HCT116 (cell line): ENCODE results near the gene FBXL7. TPM values are rescaled to one million over a fixed set of nuclear protein-coding genes. Genes with fewer than 3 reads are reported as not detected.

Source experiments
- ATAC-seq: fragments of 200-7000 bp; cut with Tn5 transposase; 2 replicates; pipeline ENCODE4 v1.9.1; 2020; ENCODE audit warnings: mild to moderate bottlenecking, moderate library complexity
- BruUV-seq: library from RNA; stranded (reverse); fragments of 400-500 nt; replicated peaks from 2 replicates; lab custom pipeline; 2021; lab: Mats Ljungman, UMichigan
- CTCF ChIA-PET: fragments of 300-600 bp; sonication (Branson Sonifier 250); formaldehyde crosslinking; loops from one replicate; lab custom pipeline; 2021; ENCODE audit warnings: antibody characterized with exemption; lab: Charles Lee
- POLR2A ChIA-PET: fragments of 300-600, 350-600 bp; sonication (Branson Sonifier 250); formaldehyde crosslinking; loops from one replicate; lab custom pipeline; 2021; ENCODE audit warnings: antibody characterized with exemption; lab: Charles Lee
- RAD21 ChIA-PET, 2 experiments: fragments of 300-600 bp; sonication (Branson Sonifier 250); formaldehyde crosslinking; loops; one replicate each; lab custom pipeline; 2023; ENCODE audit warnings: low total read pairs in 2 of 2; ENCODE audit not compliant: uncharacterized antibody in 2 of 2, unreplicated experiment in 2 of 2, low non-redundant PET in 1 of 2; lab: Charles Lee
- DNase-seq: peaks from one replicate; pipeline ENCODE4 v3.0.0-alpha.2; 2010; ENCODE audit warnings: low read depth, low spot score
- H2AFZ ChIP-seq: fragments of 200-600 bp; shearing (Covaris generic), sonication (generic); 2 replicates; pipeline ENCODE4 v1.6.1; 2017; ENCODE audit warnings: low read depth, mixed run types, mixed read lengths, antibody characterized with exemption, low read length; ENCODE audit not compliant: poor library complexity, severe bottlenecking
- H3K27ac ChIP-seq: 2 replicates; pipeline ENCODE4 v1.5.1; 2012; ENCODE audit warnings: low read depth, low read length
- H3K27me3 ChIP-seq: fragments of 200-600 bp; sonication (generic); 2 replicates; pipeline ENCODE4 v1.6.1; 2016; ENCODE audit warnings: mixed run types, low read length, mixed read lengths; ENCODE audit not compliant: insufficient read depth
- H3K36me3 ChIP-seq, 2 experiments: fragments of 200-500 bp in 1 of 2; fragments of 200-600 bp in 1 of 2; sonication (Bioruptor generic) in 1 of 2; sonication (generic) in 1 of 2; 2 replicates each; pipeline versions ENCODE4 v1.5.1 to v1.6.1; 2014 to 2016; ENCODE audit warnings: low read length in 2 of 2, inconsistent platforms in 1 of 2, mixed read lengths in 1 of 2, mixed run types in 1 of 2; ENCODE audit not compliant: insufficient read depth in 2 of 2, control insufficient read depth in 1 of 2
- H3K4me1 ChIP-seq, 2 experiments: fragments of 200-600 bp in 1 of 2; sonication (generic) in 1 of 2; 2 replicates each; pipeline versions ENCODE4 v1.5.1 to v1.6.1; 2012 to 2017; ENCODE audit warnings: low read length in 2 of 2, inconsistent platforms in 1 of 2, mild to moderate bottlenecking in 1 of 2, mixed read lengths in 1 of 2, mixed run types in 1 of 2, moderate library complexity in 1 of 2; ENCODE audit not compliant: insufficient read depth in 2 of 2, control insufficient read depth in 1 of 2
- H3K4me2 ChIP-seq: fragments of 200-600 bp; sonication (generic); 2 replicates; pipeline ENCODE4 v1.6.1; 2017; ENCODE audit warnings: mixed run types, low read length, mixed read lengths
- H3K4me3 ChIP-seq, 2 experiments: fragments of 200-600 bp in 1 of 2; sonication (generic) in 1 of 2; replicated peaks in 1 of 2; 2 replicates each; pipeline ENCODE4 v1.5.1; 2011 to 2016; ENCODE audit warnings: low read length in 2 of 2, control low read depth in 1 of 2, low read depth in 1 of 2, mild to moderate bottlenecking in 1 of 2, mixed read lengths in 1 of 2, mixed run types in 1 of 2
- H3K79me2 ChIP-seq: fragments of 200-600 bp; sonication (generic); 2 replicates; pipeline ENCODE4 v1.6.1; 2017; ENCODE audit warnings: mild to moderate bottlenecking, mixed run types, low read length, moderate library complexity, mixed read lengths; ENCODE audit not compliant: insufficient read depth
- H3K9ac ChIP-seq: fragments of 200-600 bp; sonication (generic); 2 replicates; pipeline ENCODE4 v1.6.1; 2016; ENCODE audit warnings: low read length, mixed read lengths
- H3K9me2 ChIP-seq: fragments of 200-600 bp; sonication (generic), shearing (Covaris generic); 2 replicates; pipeline ENCODE4 v1.6.1; 2017; ENCODE audit warnings: mixed run types, mild to moderate bottlenecking, moderate library complexity; ENCODE audit not compliant: insufficient read depth
- H3K9me3 ChIP-seq, 2 experiments: fragments of 200-500 bp in 1 of 2; fragments of 200-600 bp in 1 of 2; sonication (Bioruptor generic) in 1 of 2; sonication (generic) in 1 of 2; 2 replicates each; pipeline ENCODE4 v1.6.1; 2014 to 2017; ENCODE audit warnings: low read length in 2 of 2, mixed read lengths in 2 of 2, inconsistent platforms in 1 of 2, low read depth in 1 of 2, mild to moderate bottlenecking in 1 of 2, mixed run types in 1 of 2, moderate library complexity in 1 of 2; ENCODE audit not compliant: control insufficient read depth in 1 of 2, insufficient read depth in 1 of 2
- H4K20me1 ChIP-seq: fragments of 200-600 bp; sonication (generic), shearing (Covaris generic); 2 replicates; pipeline ENCODE4 v1.6.1; 2017; ENCODE audit warnings: mixed run types, mild to moderate bottlenecking, moderate library complexity; ENCODE audit not compliant: insufficient read depth
- ATF3 ChIP-seq: IDR thresholded peaks from 2 replicates; pipeline ENCODE4 v1.6.1; 2012
- EGR1 ChIP-seq: IDR thresholded peaks from 2 replicates; pipeline ENCODE4 v1.6.1; 2012; ENCODE audit warnings: low read depth
- ELF1 ChIP-seq: IDR thresholded peaks from 2 replicates; pipeline ENCODE4 v1.6.1; 2012; ENCODE audit warnings: low read depth, borderline replicate concordance
- EZH2 ChIP-seq: fragments of 200-600 bp; sonication (generic); IDR thresholded peaks from 2 replicates; pipeline ENCODE4 v1.6.1; 2017; ENCODE audit warnings: antibody characterized with exemption, mixed run types
- EZH2phosphoT487 ChIP-seq: fragments of 200-600 bp; IDR thresholded peaks from 2 replicates; pipeline ENCODE4 v1.6.1; 2018; ENCODE audit warnings: antibody characterized with exemption, borderline replicate concordance
- FOSL1 ChIP-seq: IDR thresholded peaks from 2 replicates; pipeline ENCODE4 v1.6.1; 2012; ENCODE audit warnings: low read depth
- JUND ChIP-seq: IDR thresholded peaks from 2 replicates; pipeline ENCODE4 v1.6.1; 2012
- POLR2A ChIP-seq: IDR thresholded peaks from 2 replicates; pipeline ENCODE4 v1.7.0; 2011; ENCODE audit warnings: borderline replicate concordance; ENCODE audit not compliant: insufficient read depth, insufficient read length; ENCODE audit errors: extremely low read depth
- POLR2AphosphoS5 ChIP-seq: IDR thresholded peaks from 2 replicates; pipeline ENCODE4 v1.6.1; 2011; ENCODE audit warnings: mild to moderate bottlenecking, low read depth, low read length, moderate library complexity
- RAD21 ChIP-seq: IDR thresholded peaks from 2 replicates; pipeline ENCODE4 v1.6.1; 2012; ENCODE audit warnings: low read depth, mild to moderate bottlenecking
- SRF ChIP-seq: IDR thresholded peaks from 2 replicates; pipeline ENCODE4 v1.6.1; 2012; ENCODE audit warnings: low read depth
- TCF7L2 ChIP-seq: IDR thresholded peaks from 2 replicates; pipeline ENCODE4 v1.7.0; 2011; ENCODE audit warnings: borderline replicate concordance, inconsistent platforms; ENCODE audit not compliant: insufficient read depth, insufficient read length; ENCODE audit errors: extremely low read depth
- YY1 ChIP-seq: IDR thresholded peaks from 2 replicates; pipeline ENCODE4 v1.6.1; 2011; ENCODE audit warnings: low read length, low read depth, moderate library complexity, mild to moderate bottlenecking; ENCODE audit not compliant: insufficient replicate concordance; ENCODE audit errors: extremely low read depth
- ZFX ChIP-seq: fragments of 450-650 bp; IDR thresholded peaks from 2 replicates; pipeline ENCODE4 v1.6.1; 2017
- ZNF274 ChIP-seq: fragments of 200-500 bp; sonication (Bioruptor generic); IDR thresholded peaks from 2 replicates; pipeline ENCODE4 v1.6.1; 2014; ENCODE audit warnings: mild to moderate bottlenecking, low read depth, low read length, inconsistent platforms
- intact Hi-C: fragments of 100-400 bp; cut with micrococcal nuclease; formaldehyde crosslinking; loops from 2 replicates; pipeline ENCODE4 v1.10.0; 2022
- total RNA-seq: library from RNA; stranded (reverse); gene quantifications from one replicate; pipeline ENCODE4 v1.2.1, GENCODE V29; 2021; ENCODE audit not compliant: unreplicated experiment
- TF ChIP-seq, protein P1 (sequence below): IDR thresholded peaks from 2 replicates; pipeline ENCODE4 v1.6.1; 2012
- TF ChIP-seq, protein P2 (sequence below): IDR thresholded peaks from 2 replicates; pipeline ENCODE4 v1.6.1; 2012; ENCODE audit warnings: low read depth
- TF ChIP-seq, protein P3 (sequence below): IDR thresholded peaks from 2 replicates; pipeline ENCODE4 v1.6.1; 2011; ENCODE audit warnings: mild to moderate bottlenecking, low read length, moderate library complexity; ENCODE audit not compliant: insufficient replicate concordance; ENCODE audit errors: extremely low read depth
- TF ChIP-seq, protein P4 (sequence below), 3 experiments: fragments of 200-600 bp in 1 of 3; sonication (generic) in 1 of 3; IDR thresholded peaks in 2 of 3; conservative IDR thresholded peaks in 1 of 3; 2 replicates each; pipeline ENCODE4 v1.5.1; 2012 to 2017; ENCODE audit warnings: low read depth in 2 of 3, low read length in 2 of 3, antibody characterized with exemption in 1 of 3, borderline replicate concordance in 1 of 3, control low read depth in 1 of 3, mild to moderate bottlenecking in 1 of 3, mixed read lengths in 1 of 3, mixed run types in 1 of 3, moderate library complexity in 1 of 3; ENCODE audit not compliant: insufficient read depth in 1 of 3

FBXL7 gene
- total RNA-seq, 1 experiment from 2014 or later, result 0.05 TPM

DNA sequence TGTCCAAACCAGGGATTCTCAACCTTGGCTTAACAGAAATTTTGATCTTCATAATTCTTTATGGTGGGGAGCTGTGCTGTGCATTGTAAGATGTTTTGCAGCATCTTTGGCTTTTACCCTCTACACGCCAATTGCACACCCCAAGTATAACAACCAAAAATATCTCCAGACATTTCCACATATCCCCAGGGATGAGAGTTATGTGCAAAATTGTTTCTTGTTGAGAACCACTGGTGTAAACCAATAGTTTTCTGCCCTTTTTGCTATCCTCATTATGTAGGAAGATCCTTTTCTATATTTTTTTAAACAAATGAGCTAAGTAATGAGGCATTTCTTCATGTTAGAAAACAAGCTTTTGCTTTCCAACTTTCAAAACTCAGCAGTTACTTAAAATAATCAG is 189.9 kb downstream of the FBXL7 start:
- no peak for ATAC-seq
- CTCF ChIA-PET, result no interaction called here
- no peaks in the 10 kb centered on the region for H3K27me3 ChIP-seq
- H4K20me1 ChIP-seq, result no peaks in the 10 kb centered on the region
- intact Hi-C loops, result no loop called here
- H3K9me3 ChIP-seq, result peaks cover 8 to 14% of the 10 kb centered on the region in 2 experiments; a peak in 2 of 4 replicates
- no TSS peak for BruUV-seq
- no peak overlapping the region for H3K4me3 ChIP-seq
- H3K9ac ChIP-seq, result no peak overlapping the region
- no peak for TF ChIP-seq YY1
- TF ChIP-seq ELF1, result no peak
- no peak for TF ChIP-seq FOSL1
- TF ChIP-seq, protein P1, sequence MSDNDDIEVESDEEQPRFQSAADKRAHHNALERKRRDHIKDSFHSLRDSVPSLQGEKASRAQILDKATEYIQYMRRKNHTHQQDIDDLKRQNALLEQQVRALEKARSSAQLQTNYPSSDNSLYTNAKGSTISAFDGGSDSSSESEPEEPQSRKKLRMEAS, result no peak
- no peak for TF ChIP-seq ATF3
- TF ChIP-seq, protein P2, sequence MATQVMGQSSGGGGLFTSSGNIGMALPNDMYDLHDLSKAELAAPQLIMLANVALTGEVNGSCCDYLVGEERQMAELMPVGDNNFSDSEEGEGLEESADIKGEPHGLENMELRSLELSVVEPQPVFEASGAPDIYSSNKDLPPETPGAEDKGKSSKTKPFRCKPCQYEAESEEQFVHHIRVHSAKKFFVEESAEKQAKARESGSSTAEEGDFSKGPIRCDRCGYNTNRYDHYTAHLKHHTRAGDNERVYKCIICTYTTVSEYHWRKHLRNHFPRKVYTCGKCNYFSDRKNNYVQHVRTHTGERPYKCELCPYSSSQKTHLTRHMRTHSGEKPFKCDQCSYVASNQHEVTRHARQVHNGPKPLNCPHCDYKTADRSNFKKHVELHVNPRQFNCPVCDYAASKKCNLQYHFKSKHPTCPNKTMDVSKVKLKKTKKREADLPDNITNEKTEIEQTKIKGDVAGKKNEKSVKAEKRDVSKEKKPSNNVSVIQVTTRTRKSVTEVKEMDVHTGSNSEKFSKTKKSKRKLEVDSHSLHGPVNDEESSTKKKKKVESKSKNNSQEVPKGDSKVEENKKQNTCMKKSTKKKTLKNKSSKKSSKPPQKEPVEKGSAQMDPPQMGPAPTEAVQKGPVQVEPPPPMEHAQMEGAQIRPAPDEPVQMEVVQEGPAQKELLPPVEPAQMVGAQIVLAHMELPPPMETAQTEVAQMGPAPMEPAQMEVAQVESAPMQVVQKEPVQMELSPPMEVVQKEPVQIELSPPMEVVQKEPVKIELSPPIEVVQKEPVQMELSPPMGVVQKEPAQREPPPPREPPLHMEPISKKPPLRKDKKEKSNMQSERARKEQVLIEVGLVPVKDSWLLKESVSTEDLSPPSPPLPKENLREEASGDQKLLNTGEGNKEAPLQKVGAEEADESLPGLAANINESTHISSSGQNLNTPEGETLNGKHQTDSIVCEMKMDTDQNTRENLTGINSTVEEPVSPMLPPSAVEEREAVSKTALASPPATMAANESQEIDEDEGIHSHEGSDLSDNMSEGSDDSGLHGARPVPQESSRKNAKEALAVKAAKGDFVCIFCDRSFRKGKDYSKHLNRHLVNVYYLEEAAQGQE, result no peak
- TF ChIP-seq JUND, result no peak
- TF ChIP-seq EZH2phosphoT487, result no peak
- TF ChIP-seq RAD21, result no peak
- TF ChIP-seq POLR2AphosphoS5, result no peak
- no peak for TF ChIP-seq SRF
- TF ChIP-seq ZFX, result no peak
- no peak for TF ChIP-seq POLR2A
- no peak for TF ChIP-seq EZH2
- TF ChIP-seq, protein P3, sequence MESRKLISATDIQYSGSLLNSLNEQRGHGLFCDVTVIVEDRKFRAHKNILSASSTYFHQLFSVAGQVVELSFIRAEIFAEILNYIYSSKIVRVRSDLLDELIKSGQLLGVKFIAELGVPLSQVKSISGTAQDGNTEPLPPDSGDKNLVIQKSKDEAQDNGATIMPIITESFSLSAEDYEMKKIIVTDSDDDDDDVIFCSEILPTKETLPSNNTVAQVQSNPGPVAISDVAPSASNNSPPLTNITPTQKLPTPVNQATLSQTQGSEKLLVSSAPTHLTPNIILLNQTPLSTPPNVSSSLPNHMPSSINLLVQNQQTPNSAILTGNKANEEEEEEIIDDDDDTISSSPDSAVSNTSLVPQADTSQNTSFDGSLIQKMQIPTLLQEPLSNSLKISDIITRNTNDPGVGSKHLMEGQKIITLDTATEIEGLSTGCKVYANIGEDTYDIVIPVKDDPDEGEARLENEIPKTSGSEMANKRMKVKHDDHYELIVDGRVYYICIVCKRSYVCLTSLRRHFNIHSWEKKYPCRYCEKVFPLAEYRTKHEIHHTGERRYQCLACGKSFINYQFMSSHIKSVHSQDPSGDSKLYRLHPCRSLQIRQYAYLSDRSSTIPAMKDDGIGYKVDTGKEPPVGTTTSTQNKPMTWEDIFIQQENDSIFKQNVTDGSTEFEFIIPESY, result no peak
- TF ChIP-seq EGR1, result no peak
- TF ChIP-seq ZNF274, result no peak
- TF ChIP-seq, protein P4, sequence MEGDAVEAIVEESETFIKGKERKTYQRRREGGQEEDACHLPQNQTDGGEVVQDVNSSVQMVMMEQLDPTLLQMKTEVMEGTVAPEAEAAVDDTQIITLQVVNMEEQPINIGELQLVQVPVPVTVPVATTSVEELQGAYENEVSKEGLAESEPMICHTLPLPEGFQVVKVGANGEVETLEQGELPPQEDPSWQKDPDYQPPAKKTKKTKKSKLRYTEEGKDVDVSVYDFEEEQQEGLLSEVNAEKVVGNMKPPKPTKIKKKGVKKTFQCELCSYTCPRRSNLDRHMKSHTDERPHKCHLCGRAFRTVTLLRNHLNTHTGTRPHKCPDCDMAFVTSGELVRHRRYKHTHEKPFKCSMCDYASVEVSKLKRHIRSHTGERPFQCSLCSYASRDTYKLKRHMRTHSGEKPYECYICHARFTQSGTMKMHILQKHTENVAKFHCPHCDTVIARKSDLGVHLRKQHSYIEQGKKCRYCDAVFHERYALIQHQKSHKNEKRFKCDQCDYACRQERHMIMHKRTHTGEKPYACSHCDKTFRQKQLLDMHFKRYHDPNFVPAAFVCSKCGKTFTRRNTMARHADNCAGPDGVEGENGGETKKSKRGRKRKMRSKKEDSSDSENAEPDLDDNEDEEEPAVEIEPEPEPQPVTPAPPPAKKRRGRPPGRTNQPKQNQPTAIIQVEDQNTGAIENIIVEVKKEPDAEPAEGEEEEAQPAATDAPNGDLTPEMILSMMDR (IDR thresholded peaks at IDR 0.05 in 2 of 3, conservative IDR thresholded peaks at IDR 0.05 in 1 of 3; ENCODE audit: borderline replicate concordance in 1 of 3, insufficient read depth in 1 of 3, low read depth in 2 of 3, low read length in 2 of 3), result no peak
- TF ChIP-seq TCF7L2, result no peak
- H2AFZ ChIP-seq, result no peak overlapping the region
- RAD21 ChIA-PET, result no interaction called here
- no peaks in the 10 kb centered on the region for H3K4me1 ChIP-seq
- H3K27ac ChIP-seq, result no peak overlapping the region
- H3K79me2 ChIP-seq, result no peaks in the 10 kb centered on the region
- H3K4me2 ChIP-seq, result no peak overlapping the region
- POLR2A ChIA-PET, result no interaction called here
- no peak for DNase-seq
- H3K36me3 ChIP-seq, result no peaks in the 10 kb centered on the region
- no peaks in the 10 kb centered on the region for H3K9me2 ChIP-seq
